Mesenteric fat pad (tissue), 1 donor: ENCODE results near the gene SIT1. TPM values are rescaled to one million over a fixed set of nuclear protein-coding genes. Genes with fewer than 3 reads are reported as not detected.
"Not testable (repeated sequence)": the region's sequence is repeated elsewhere in the genome, so short reads cannot be mapped to it uniquely, and the experiment has no call there.

ENCODE experiments used
- DNase-seq: peaks from one replicate; pipeline ENCODE4 v3.0.0-alpha.2; 2020; ENCODE audit warnings: low spot score
- total RNA-seq: library from RNA; stranded (reverse); fragmentation: NEBNext Ultra II Directional; extraction: Animal tissue kit (Norgen Biotek cat#: 25700); gene quantifications from one replicate; pipeline ENCODE4 v1.2.1, GENCODE V29; 2021
- donor health status: DM: yes; HTN: yes; CAD: no.

SIT1 gene
- total RNA-seq, 1 donor from 2014 or later: 1.3 TPM

GRCh38 chr9:35660966-35661415 is 10.3 kb upstream of the SIT1 start:
- DNase-seq: no peak

GRCh38 chr9:35659340-35659739 is 8.6 kb upstream of the SIT1 start:
- DNase-seq: no peak

DNA sequence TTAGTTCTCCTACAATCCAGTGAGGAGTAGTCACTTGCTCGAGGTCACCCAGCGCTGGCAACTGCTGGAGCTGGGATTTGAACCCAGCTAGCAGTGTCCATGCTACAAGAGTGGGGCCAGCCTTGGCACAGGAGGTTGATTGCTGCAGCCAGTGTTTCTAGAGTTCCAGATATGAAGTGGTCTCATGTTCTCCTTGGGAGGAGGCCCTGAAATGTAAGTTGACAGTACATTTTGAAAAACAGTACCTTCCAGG is 8.2 kb upstream of the SIT1 start:
- no peak for DNase-seq

DNA sequence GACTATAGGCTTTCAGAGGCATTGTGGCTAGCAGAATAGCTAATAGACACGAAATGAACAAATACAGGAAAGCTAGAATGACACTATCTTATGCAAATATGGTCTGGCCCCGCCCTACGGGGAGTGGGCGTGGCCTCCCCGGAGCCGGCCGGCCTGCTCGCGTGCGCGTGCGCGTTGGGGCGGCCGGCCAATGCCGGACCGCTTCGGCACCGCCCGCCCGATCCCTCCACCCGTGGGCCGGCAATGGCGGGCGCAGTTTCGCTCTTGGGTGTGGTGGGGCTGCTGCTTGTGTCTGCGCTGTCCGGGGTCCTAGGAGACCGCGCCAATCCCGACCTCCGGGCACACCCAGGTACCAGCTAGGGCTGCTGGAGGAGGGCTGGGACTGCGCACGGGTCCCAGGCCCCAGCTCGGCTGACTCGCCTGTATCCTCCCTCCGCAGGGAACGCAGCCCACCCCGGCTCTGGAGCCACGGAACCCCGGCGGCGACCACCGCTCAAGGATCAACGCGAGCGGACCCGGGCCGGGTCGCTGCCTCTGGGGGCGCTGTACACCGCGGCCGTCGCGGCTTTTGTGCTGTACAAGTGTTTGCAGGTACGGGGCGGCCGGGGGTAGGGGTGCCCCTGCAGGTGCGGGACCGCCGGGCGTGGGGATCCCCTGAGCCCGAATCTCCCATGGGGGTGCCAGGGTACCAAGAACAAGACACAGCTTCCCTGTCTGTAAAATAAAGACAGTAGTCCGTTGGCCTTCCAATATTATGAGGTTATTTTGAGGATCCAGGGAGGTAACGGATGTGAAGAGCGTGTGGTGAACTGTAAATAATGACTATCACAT is 7.6 kb upstream of the SIT1 start, which contains the start of gene CCDC107:
Gene CCDC107 (plus strand): TSS at position 156 of the 831 bp plus-strand sequence. CDS start 88 bp downstream, at position 244.
- peak; percentile 94 for DNase-seq

GRCh38 chr9:35657546-35658136 is 6.9 kb upstream of the SIT1 start, which contains the start of gene RMRP:
Gene RMRP (minus strand): TSS chr9:35658019.
- DNase-seq: peak; percentile 98

DNA sequence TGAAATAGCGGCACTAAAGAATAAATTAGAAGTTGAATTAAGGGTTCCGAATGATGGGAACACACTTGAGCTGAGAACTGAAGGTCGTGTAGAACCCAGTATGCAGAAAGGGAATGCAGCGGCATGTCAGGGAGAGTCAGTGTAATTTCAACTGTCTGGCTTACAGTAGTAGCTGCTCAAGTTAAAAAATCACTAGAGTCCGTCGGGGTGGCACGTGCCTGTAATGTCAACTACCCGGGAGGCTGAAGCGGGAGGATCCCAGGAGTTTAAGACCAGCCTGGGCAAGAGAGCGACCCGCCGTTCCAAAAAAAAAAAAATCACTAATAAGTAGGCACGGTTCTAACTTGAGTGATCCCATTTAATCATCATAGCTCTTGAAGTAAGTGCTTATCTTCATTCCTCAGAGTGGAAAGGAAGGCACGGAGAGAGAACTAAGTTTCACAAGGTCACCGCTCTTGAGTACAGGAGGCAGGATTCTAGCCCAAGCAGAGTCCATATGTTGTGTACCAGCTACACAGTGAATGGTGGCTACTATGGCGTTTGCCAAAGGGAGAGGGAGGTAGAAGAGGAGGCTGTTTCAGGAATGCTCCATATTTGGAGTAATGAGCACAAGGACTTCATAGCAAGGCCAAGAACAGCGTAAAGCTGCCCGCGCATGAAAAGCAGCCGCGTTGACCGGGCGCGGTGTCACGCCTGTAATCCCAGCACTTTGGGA is 6.3 kb upstream of the SIT1 start:
- DNase-seq: no peak

- DNase-seq: no peak
These were observed 5.6 kb upstream of the SIT1 start for GRCh38 chr9:35656348-35656747.

DNA sequence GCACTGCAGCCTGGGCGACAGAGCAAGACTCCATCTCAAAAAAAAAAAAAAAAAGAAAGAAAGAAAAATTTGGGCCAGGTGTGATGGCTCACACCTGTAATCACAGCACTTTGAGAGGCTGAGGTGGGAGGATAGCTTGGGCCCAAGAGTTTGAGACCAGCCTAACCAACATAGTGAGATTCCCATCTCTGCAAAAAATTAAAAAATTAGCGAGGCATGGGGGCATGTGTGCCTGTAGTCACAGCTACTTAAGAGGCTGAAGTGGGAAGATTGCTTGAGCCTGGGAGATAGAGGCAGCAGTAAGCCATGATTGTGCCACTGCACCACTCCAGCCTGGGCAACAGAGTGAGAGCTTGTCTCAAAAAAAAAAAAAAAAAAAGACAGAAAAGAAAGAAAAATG is 2.9 kb upstream of the SIT1 start:
- no peak for DNase-seq

DNA sequence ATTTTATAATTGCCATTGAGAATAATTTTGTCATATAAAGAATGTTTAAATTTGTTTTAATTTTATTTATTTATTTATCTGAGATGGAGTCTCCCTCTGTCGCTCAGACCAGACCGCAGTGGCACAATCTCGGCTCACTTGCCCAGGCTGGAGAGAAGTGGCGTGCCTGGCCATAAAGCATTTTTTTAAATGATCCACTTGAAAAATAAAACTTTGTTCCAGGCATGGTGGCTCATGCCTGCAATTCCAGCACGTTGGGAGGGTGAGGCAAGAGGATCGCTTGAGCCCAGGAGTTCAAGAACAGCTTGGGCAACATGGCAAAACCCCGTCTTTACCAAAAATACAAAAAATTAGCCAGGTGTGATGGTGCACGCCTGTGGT is 2.1 kb upstream of the SIT1 start:
- DNase-seq: no peak

DNA sequence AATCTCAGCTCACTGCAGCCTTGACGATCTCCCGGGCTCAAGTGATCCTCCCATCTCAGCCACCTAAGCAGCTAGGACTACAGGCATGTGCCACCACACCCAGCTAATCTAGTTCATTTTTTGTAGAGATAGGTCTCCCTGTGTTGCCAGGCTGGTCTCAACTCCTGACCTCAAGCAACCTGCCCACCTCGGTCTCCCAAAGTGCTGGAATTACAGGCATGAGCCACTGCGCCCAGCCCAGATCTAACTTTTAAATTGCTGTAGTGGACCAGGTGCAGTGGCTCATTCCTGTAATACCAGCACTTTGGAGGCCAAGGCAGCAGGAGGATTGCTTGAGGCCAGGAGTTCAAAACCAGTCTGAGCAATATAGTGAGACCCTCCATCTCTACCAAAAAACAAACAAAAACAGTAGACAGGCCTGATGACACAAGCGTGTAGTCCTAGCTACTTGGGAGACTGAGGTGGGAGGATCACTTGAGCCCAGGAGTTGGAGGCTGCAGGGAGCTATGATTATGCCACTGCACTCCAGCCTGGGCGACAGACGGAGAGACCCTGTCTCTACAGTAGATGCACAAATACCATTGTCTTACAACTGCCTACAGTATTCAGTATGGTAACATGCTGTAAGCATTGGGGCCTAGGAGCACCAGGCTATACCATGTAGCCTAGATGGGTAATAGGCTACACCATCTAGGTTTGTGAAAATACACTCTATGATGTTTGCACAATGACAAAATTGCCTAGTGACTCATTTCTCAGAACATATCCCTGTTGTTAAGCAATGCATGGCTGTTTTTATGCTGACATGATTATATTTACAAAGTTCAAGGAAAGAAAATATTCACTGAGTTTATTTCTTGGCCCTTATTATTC is 1.5 kb upstream of the SIT1 start:
- DNase-seq: no peak

GRCh38 chr9:35649431-35650340 is 1.0 kb downstream of the SIT1 start:
- no peak for DNase-seq

DNA sequence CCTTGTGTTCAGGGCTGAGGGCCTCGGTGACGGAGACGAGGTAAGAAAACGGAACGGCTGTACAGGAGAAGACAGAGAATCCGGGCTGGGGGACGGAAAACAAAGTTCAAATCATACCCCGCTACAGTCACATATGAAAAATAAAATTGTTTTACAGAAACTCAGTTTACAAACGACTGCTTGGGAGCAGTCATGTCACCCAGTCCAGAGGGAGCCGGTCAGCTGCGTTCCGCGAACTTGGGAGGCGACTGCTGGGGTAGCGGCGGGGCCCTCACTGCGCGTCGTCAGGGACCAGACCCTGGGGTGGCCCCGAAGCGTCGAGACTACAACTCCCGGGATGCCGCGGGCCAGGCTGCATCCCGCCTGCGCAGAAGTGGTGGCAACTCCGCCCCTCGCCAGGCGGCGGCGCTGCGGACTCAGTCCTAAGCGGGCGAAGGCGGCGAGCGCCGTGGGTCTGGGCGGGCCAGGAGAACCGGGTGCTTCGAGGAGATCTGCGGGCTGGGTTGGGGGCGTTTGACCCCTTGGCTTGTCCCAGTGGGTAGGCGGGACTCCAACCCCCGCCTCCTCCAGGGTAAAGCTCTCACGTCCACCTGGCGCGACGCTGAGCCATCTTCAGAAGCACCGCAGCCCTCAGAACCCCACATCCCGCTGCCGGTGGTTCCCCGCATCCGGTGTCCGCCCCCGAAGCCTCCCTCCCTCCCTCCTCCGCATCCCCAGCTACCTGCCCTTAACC is 4.0 kb downstream of the SIT1 start:
- peak; percentile 98 for DNase-seq

GRCh38 chr9:35646153-35646532 is 4.6 kb downstream of the SIT1 start:
- no peak for DNase-seq

- DNase-seq: not testable (repeated sequence)
These were observed 5.0 kb downstream of the SIT1 start for GRCh38 chr9:35645736-35646135.

DNA sequence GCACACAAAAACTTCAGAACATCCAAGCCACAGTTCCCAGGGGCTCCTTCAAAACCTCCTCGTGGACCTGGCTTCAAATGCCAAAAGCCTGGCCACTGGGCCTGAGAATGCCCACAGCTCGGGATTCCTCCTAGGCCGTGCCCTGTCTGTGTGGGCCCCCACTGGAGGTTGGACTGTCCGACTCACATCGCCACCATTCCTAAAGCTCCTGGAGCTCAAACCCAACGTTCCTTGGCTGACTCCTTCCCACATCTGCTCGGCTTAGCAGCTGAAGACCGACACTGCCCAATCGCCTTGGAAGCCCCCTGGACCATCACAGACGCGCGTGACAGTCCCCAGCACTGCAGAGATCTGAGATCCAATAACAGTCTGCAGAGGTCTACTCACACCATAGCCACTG is 7.7 kb downstream of the SIT1 start:
- no peak for DNase-seq

DNA sequence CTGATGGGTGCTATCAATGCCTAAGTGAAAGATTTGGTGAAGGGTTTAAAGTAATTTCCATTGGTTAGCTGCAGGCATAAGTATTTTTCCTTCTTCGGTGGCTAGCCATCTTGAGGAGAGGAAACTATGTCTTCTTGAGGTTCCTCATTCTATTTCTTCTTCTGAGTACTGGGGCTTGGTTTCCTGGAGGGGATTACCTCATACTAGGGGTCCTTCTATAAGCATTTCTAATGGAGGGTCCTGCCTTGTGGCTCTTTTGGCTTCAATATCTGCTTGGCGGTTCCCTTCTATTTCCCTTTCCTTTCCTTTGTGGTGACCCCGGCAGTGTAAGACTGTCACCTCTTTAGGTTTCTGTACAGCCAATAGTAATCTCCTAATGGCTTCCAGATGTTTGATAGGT is 9.3 kb downstream of the SIT1 start:
- peak; percentile 0 for DNase-seq

GRCh38 chr9:35640431-35640830 is 10.3 kb downstream of the SIT1 start:
- not testable (repeated sequence) for DNase-seq

DNA sequence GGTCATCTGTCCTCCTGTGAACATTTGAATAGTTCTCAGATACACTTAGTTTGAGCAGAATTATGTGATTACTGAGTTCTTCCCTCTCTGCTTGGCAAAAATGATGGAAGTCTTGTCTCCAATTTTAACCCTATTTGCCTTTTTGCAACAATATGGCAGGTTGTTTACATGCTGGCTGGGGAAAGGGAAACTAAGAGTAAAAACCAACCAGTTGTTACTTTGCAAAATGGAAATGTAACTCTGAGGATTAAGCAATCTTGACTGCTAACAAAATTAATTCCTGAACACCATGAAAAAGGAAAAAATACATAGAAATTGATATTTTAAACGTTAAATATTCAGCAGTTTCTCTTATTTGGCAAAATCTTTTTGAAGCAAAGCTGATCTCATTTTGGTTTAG is 11.1 kb downstream of the SIT1 start:
- no peak for DNase-seq

GRCh38 chr9:35639225-35639624 is 11.5 kb downstream of the SIT1 start:
- DNase-seq: not testable (repeated sequence)

GRCh38 chr9:35638751-35639150 is 12.0 kb downstream of the SIT1 start:
- peak; percentile 16 for DNase-seq
